HG03066 (cell line): ENCODE data around the gene XAF1.
"Not testable (repeated sequence)": the region's sequence is repeated elsewhere in the genome, so short reads cannot be mapped to it uniquely, and the experiment has no call there.

Experiments
- ATAC-seq: cut with Tn5 transposase; IDR thresholded peaks from one replicate; pipeline ENCODE4 v1.9.1; 2021; ENCODE audit warnings: low read depth; ENCODE audit not compliant: unreplicated experiment

Gene XAF1

GRCh38 chr17:6797718-6798351 lies 42.0 kb downstream of the XAF1 start:
- no peak for ATAC-seq

- no peak for ATAC-seq
Observed at GRCh38 chr17:6799738-6800137, 43.9 kb downstream of the XAF1 start.

- no peak for ATAC-seq
Observed at GRCh38 chr17:6800422-6801027, 44.7 kb downstream of the XAF1 start.

GRCh38 chr17:6811510-6811909 lies 55.7 kb downstream of the XAF1 start:
- no peak for ATAC-seq

- ATAC-seq = no peak
Observed at GRCh38 chr17:6812295-6812694, 56.4 kb downstream of the XAF1 start.

- ATAC-seq = no peak
Observed at GRCh38 chr17:6815775-6816174, 59.9 kb downstream of the XAF1 start.

- ATAC-seq = not testable (repeated sequence)
Observed at GRCh38 chr17:6816368-6816767, 60.5 kb downstream of the XAF1 start.

- ATAC-seq = no peak
Observed at GRCh38 chr17:6818938-6819337, 63.1 kb downstream of the XAF1 start.

- ATAC-seq = no peak
Observed at GRCh38 chr17:6823011-6823442, 67.2 kb downstream of the XAF1 start.
